IMR-90 (cell line): ENCODE data around the gene MTF1. TPM values are rescaled to one million over a fixed set of nuclear protein-coding genes. Genes with fewer than 3 reads are reported as not detected.

Experiments used
- ATAC-seq: fragments of 200-7000 bp; cut with Tn5 transposase; 2 replicates; pipeline ENCODE4 v1.9.1; 2020; ENCODE audit warnings: low read depth, mild to moderate bottlenecking, moderate library complexity
- BruUV-seq: library from RNA; stranded (reverse); fragments of 400-500 nt; replicated peaks from 2 replicates; lab custom pipeline; 2021; lab: Mats Ljungman, UMichigan
- CTCF ChIA-PET: fragments of 300-600 bp; formaldehyde crosslinking; extraction: SDS; loops from one replicate; lab custom pipeline; 2021; ENCODE audit warnings: antibody characterized with exemption; lab: Yijun Ruan, JAX
- POLR2A ChIA-PET: fragments of 300-600 bp; sonication (Branson Sonifier 250); formaldehyde crosslinking; loops from one replicate; lab custom pipeline; 2022; ENCODE audit warnings: antibody characterized with exemption; ENCODE audit not compliant: unreplicated experiment; lab: Charles Lee
- DNase-seq: peaks from one replicate; pipeline ENCODE4 v3.0.0; 2013
- H2AFZ ChIP-seq: replicated peaks from 2 replicates; pipeline ENCODE3; 2013; ENCODE audit warnings: low read length, mild to moderate bottlenecking; ENCODE audit not compliant: poor library complexity
- H2AK5ac ChIP-seq: 2 replicates; pipeline ENCODE4 v1.6.1; 2013; ENCODE audit warnings: low read depth, low read length, inconsistent platforms
- H2AK9ac ChIP-seq: replicated peaks from 2 replicates; pipeline ENCODE3; 2013; ENCODE audit warnings: mild to moderate bottlenecking, low read depth, low read length, moderate library complexity; ENCODE audit not compliant: poor library complexity
- H2BK120ac ChIP-seq: 2 replicates; pipeline ENCODE4 v1.6.1; 2013; ENCODE audit warnings: low read depth, low read length, inconsistent platforms
- H2BK15ac ChIP-seq: 3 replicates; pipeline ENCODE4 v1.6.1; 2013; ENCODE audit warnings: low read depth, low read length, inconsistent platforms
- H2BK20ac ChIP-seq: 2 replicates; pipeline ENCODE4 v1.6.1; 2013; ENCODE audit warnings: low read depth, mild to moderate bottlenecking, inconsistent platforms, low read length, moderate library complexity
- H2BK5ac ChIP-seq: 2 replicates; pipeline ENCODE4 v1.6.1; 2013; ENCODE audit warnings: mild to moderate bottlenecking, low read depth, low read length, inconsistent platforms; ENCODE audit not compliant: poor library complexity, severe bottlenecking
- H3K14ac ChIP-seq: replicated peaks from 2 replicates; pipeline ENCODE4 v1.6.1; 2013; ENCODE audit warnings: low read depth, low read length, inconsistent platforms
- H3K18ac ChIP-seq: 2 replicates; pipeline ENCODE4 v1.6.1; 2013; ENCODE audit warnings: low read depth, low read length, control low read depth
- H3K23ac ChIP-seq: 2 replicates; pipeline ENCODE4 v1.6.1; 2013; ENCODE audit warnings: low read depth, low read length, inconsistent platforms
- H3K27ac ChIP-seq: 2 replicates; pipeline ENCODE4 v1.5.1; 2013; ENCODE audit warnings: mild to moderate bottlenecking, control low read depth, low read length; ENCODE audit not compliant: insufficient read depth
- H3K27me3 ChIP-seq: 2 replicates; pipeline ENCODE4 v1.6.1; 2013; ENCODE audit warnings: low read length; ENCODE audit not compliant: control insufficient read depth, insufficient read depth
- H3K36me3 ChIP-seq: 2 replicates; pipeline ENCODE4 v1.6.1; 2013; ENCODE audit warnings: low read length, mixed read lengths; ENCODE audit not compliant: control insufficient read depth, insufficient read depth
- H3K4ac ChIP-seq: 2 replicates; pipeline ENCODE4 v1.6.1; 2013; ENCODE audit warnings: low read depth, low read length, inconsistent platforms
- H3K4me1 ChIP-seq: 2 replicates; pipeline ENCODE4 v1.6.1; 2013; ENCODE audit warnings: low read length, mixed read lengths; ENCODE audit not compliant: control insufficient read depth, insufficient read depth
- H3K4me2 ChIP-seq: 2 replicates; pipeline ENCODE4 v1.6.1; 2013; ENCODE audit warnings: low read depth, mild to moderate bottlenecking, control low read depth, low read length, moderate library complexity
- H3K4me3 ChIP-seq: 2 replicates; pipeline ENCODE4 v1.5.1; 2013; ENCODE audit warnings: low read depth, mild to moderate bottlenecking, control low read depth, low read length, moderate library complexity; ENCODE audit not compliant: insufficient read depth
- H3K56ac ChIP-seq: 2 replicates; pipeline ENCODE4 v1.6.1; 2013; ENCODE audit warnings: low read length, inconsistent platforms; ENCODE audit not compliant: insufficient read depth; ENCODE audit errors: extremely low read depth
- H3K79me1 ChIP-seq, 2 experiments: 2 replicates each; pipeline ENCODE4 v1.6.1; 2013; ENCODE audit warnings: low read length in 2 of 2, inconsistent platforms in 1 of 2, low read depth in 1 of 2
- H3K9ac ChIP-seq: 2 replicates; pipeline ENCODE4 v1.6.1; 2013; ENCODE audit warnings: low read depth, low read length, control low read depth
- H3K9me1 ChIP-seq: 2 replicates; pipeline ENCODE4 v1.6.1; 2013; ENCODE audit warnings: low read length, inconsistent platforms; ENCODE audit not compliant: insufficient read depth
- H3K9me3 ChIP-seq: 2 replicates; pipeline ENCODE4 v1.6.1; 2013; ENCODE audit warnings: low read length; ENCODE audit not compliant: control insufficient read depth, insufficient read depth
- H4K20me1 ChIP-seq: 2 replicates; pipeline ENCODE4 v1.6.1; 2013; ENCODE audit warnings: low read length, inconsistent platforms; ENCODE audit not compliant: insufficient read depth
- H4K5ac ChIP-seq: 2 replicates; pipeline ENCODE4 v1.6.1; 2013; ENCODE audit warnings: mild to moderate bottlenecking, low read depth, low read length, control low read depth
- H4K8ac ChIP-seq, 2 experiments: 2 replicates each; pipeline ENCODE4 v1.6.1; 2013; ENCODE audit warnings: low read depth in 2 of 2, low read length in 2 of 2, control low read depth in 1 of 2, inconsistent platforms in 1 of 2
- H4K91ac ChIP-seq: 2 replicates; pipeline ENCODE4 v1.6.1; 2013; ENCODE audit warnings: low read depth, low read length, inconsistent platforms; ENCODE audit not compliant: insufficient read depth
- RCOR1 ChIP-seq: IDR thresholded peaks from 2 replicates; pipeline ENCODE4 v1.6.1; 2012; ENCODE audit warnings: mild to moderate bottlenecking, low read length, improper control_type of control experiment; ENCODE audit not compliant: insufficient replicate concordance
- whole genome bisulfite sequencing, 2 experiments: methylation state at CpG; one replicate each; pipeline versions ENCODE4 v1.1.5 to v1.1.7; 2013; ENCODE audit warnings: missing lambda C conversion rate in 2 of 2; ENCODE audit not compliant: insufficient read length in 1 of 2; ENCODE audit errors: extremely low coverage in 2 of 2; 5-methylcytosine and 5-hydroxymethylcytosine counted together
- dilution Hi-C: fragments of 300-500 bp; cut with HindIII; formaldehyde crosslinking; loops from one replicate; pipeline ENCODE4 v1.14.3; 2018; ENCODE audit warnings: low sequenced_read_pairs; ENCODE audit not compliant: unreplicated experiment
- in situ Hi-C: fragments of 300-500 bp; cut with MboI; formaldehyde crosslinking; loops from 3 replicates; pipeline ENCODE4 v1.14.3; 2019; ENCODE audit warnings: low sequenced_read_pairs, inconsistent platforms, mixed read lengths
- intact Hi-C: fragments of 100-400 bp; cut with micrococcal nuclease; formaldehyde crosslinking; loops from 2 replicates; pipeline ENCODE4 v1.10.0; 2022
- polyA plus RNA-seq, 3 experiments: library from polyadenylated mRNA; depleted of rRNA; stranded (reverse); fragments of >200 nt; gene quantifications; 2 replicates each; pipeline ENCODE4 v1.2.3, GENCODE V29; 2012; ENCODE audit warnings: low replicate concordance in 1 of 3
- total RNA-seq: library from RNA; depleted of rRNA; stranded (reverse); fragments of >200 nt; gene quantifications from 2 replicates; pipeline ENCODE4 v1.2.3, GENCODE V29; 2012

MTF1 gene
- total and polyA plus RNA-seq, 2 of the 4 experiments (the other 2 are of a cell fraction) = 2.3 to 4.7 TPM

DNA sequence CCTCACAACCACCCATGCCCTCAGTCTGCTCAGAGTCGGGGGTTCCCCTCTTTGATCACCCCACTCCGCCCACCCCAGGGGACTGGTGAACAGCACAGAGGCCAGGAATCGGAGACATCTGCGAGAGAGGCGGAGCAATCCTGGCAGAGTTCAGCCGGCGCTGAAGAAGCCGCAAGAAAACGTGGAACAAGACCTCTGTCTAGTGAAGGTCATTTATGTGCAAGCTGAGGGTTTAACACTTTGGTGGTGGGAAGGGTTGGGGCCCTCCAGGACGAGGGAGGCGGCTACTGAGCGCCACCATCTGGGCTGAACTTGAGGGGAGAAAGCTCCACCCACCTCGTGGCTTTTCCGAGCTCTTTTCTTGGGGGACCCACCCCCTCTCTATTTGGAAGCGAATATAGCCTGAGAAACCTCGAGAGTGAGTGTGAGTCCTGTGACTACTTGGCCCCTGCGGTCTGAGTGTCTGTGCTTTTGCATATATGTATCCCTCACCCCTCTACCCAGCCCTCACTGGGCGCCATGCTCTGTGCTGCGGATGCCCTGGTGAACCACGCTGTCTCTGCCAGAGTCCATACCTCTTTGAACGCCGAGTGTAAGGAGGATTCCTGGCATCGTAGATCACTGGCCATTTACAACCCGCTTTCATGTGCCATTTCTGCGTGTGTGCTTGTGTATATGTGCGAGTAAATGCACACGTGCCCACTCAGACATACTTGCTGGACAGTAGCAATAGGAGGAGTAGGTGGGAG is 93.3 kb downstream of the MTF1 start:
- ChIA-PET CTCF (no interaction called here), POLR2A (no interaction called here)
- H3K14ac ChIP-seq = no peak overlapping the region
- no peak for TF ChIP-seq RCOR1
- peaks cover 42% of the 10 kb centered on the region for H3K27me3 ChIP-seq
- H2AK9ac ChIP-seq = no peak overlapping the region
- H3K4me3 ChIP-seq = no peak overlapping the region
- no peaks in the 10 kb centered on the region; the same call in 1 of the 2 replicates for H3K9me3 ChIP-seq
- peak overlapping the region; percentile 58 for H2AFZ ChIP-seq
- H3K9me1 ChIP-seq = no peaks in the 10 kb centered on the region
- no peak overlapping the region for H3K9ac ChIP-seq
- H4K91ac ChIP-seq = no peak overlapping the region
- BruUV-seq = no TSS peak
- 4% methylated on average over 9 of the region's 27 CpGs; no CpG with 5 or more reads in 1 of the 2 experiments for WGBS, 2 experiments
- no peak overlapping the region for H2BK15ac ChIP-seq
- no peak overlapping the region for H2AK5ac ChIP-seq
- no peak overlapping the region for H3K4ac ChIP-seq
- H3K56ac ChIP-seq = no peak overlapping the region
- no peak overlapping the region for H2BK5ac ChIP-seq
- H4K8ac ChIP-seq = no peak overlapping the region
- no peaks in the 10 kb centered on the region for H3K4me1 ChIP-seq
- H3K27ac ChIP-seq = no peak overlapping the region
- no peaks in the 10 kb centered on the region for H3K36me3 ChIP-seq
- no peak overlapping the region for H3K4me2 ChIP-seq
- ATAC-seq (no peak; the same call in 1 of the 2 replicates), DNase-seq (no peak)
- no peak overlapping the region for H3K23ac ChIP-seq
- H4K5ac ChIP-seq = no peak overlapping the region
- H2BK20ac ChIP-seq = no peak overlapping the region
- dilution Hi-C loops = no loop called here
- in situ Hi-C loops = no loop called here
- intact Hi-C loops = no loop called here
- no peak overlapping the region for H2BK120ac ChIP-seq
- H3K79me1 ChIP-seq = no peaks in the 10 kb centered on the region
- H4K20me1 ChIP-seq = no peaks in the 10 kb centered on the region
- H3K18ac ChIP-seq = no peak overlapping the region
